HepG2 (cell line): ENCODE measurements around the gene NPC1. TPM values are rescaled to one million over a fixed set of nuclear protein-coding genes. Genes with fewer than 3 reads are reported as not detected.

Experiments
- CAMTA2 ChIP-seq: sonication (generic); formaldehyde crosslinking; IDR thresholded peaks from 2 replicates; pipeline ENCODE4 v1.4.0; 2020; ENCODE audit warnings: mild to moderate bottlenecking, missing genetic modification reagents, borderline replicate concordance
- CHD2 ChIP-seq: IDR thresholded peaks from 2 replicates; pipeline ENCODE4 v1.6.1; 2011; ENCODE audit warnings: low read depth, low read length, improper control_type of control experiment
- HDAC1 ChIP-seq: sonication (generic); formaldehyde crosslinking; IDR thresholded peaks from 2 replicates; pipeline ENCODE4 v1.5.1; 2020; ENCODE audit warnings: mild to moderate bottlenecking, missing genetic modification reagents
- HMGXB4 ChIP-seq, 2 experiments: sonication (generic) in 1 of 2; formaldehyde crosslinking in 1 of 2; IDR thresholded peaks; 2 replicates each; pipeline versions ENCODE4 v1.4.0 to v1.6.1; 2018 to 2020; ENCODE audit warnings: missing genetic modification reagents in 2 of 2, borderline replicate concordance in 1 of 2, low read depth in 1 of 2, mild to moderate bottlenecking in 1 of 2, missing biosample characterization in 1 of 2
- PCBP1 ChIP-seq: fragments of 200-400 bp; formaldehyde crosslinking; IDR thresholded peaks from 2 replicates; pipeline ENCODE4 v1.6.1; 2017; ENCODE audit warnings: mild to moderate bottlenecking, low read depth, low read length, borderline replicate concordance
- SRF ChIP-seq: IDR thresholded peaks from 2 replicates; pipeline ENCODE4 v1.6.1; 2011; ENCODE audit warnings: mild to moderate bottlenecking, low read depth, low read length, moderate library complexity
- TOE1 ChIP-seq: sonication (generic); formaldehyde crosslinking; IDR thresholded peaks from 2 replicates; pipeline ENCODE4 v1.4.0; 2020; ENCODE audit warnings: mild to moderate bottlenecking, missing genetic modification reagents
- ZBED4 ChIP-seq: sonication (generic); formaldehyde crosslinking; IDR thresholded peaks from 2 replicates; pipeline ENCODE4 v1.4.0; 2020; ENCODE audit warnings: missing genetic modification reagents, borderline replicate concordance
- ZNF382 ChIP-seq: sonication (generic); formaldehyde crosslinking; IDR thresholded peaks from 2 replicates; pipeline ENCODE4 v1.5.0; 2020; ENCODE audit warnings: missing genetic modification reagents, mild to moderate bottlenecking, borderline replicate concordance
- ZNF441 ChIP-seq: sonication (generic); formaldehyde crosslinking; IDR thresholded peaks from 2 replicates; pipeline ENCODE4 v1.7.0; 2021; ENCODE audit warnings: missing genetic modification reagents, borderline replicate concordance
- ZNF446 ChIP-seq: sonication (generic); formaldehyde crosslinking; IDR thresholded peaks from 2 replicates; pipeline ENCODE4 v1.5.0; 2020; ENCODE audit warnings: mild to moderate bottlenecking, missing genetic modification reagents
- ZSCAN5A ChIP-seq: sonication (generic); formaldehyde crosslinking; IDR thresholded peaks from 2 replicates; pipeline ENCODE4 v1.8.0; 2022; ENCODE audit warnings: mild to moderate bottlenecking, missing genetic modification reagents, borderline replicate concordance
- polyA plus RNA-seq, 8 experiments: library from polyadenylated mRNA; depleted of rRNA in 3 of 8; stranded (reverse) in 7 of 8; unstranded in 1 of 8; fragments of >200 nt; fragmentation: Illumina TruSeq in 4 of 8; extraction: Trizol in 4 of 8; gene quantifications; 2 replicates each; pipeline versions ENCODE4 v1.2.1 to v1.2.3, GENCODE V29; 2011 to 2016; ENCODE audit warnings: low read depth in 4 of 8, missing spikeins in 1 of 8, mixed read lengths in 1 of 8; ENCODE audit not compliant: insufficient read depth in 1 of 8
- total RNA-seq, 5 experiments: library from RNA; depleted of rRNA; stranded (reverse); fragments of >200 nt; fragmentation: Illumina TruSeq; extraction: Trizol; gene quantifications; 2 replicates each; pipeline ENCODE4 v1.2.3, GENCODE V29; 2016; ENCODE audit warnings: low read depth in 1 of 5

Gene NPC1
- total and polyA plus RNA-seq, 2 of the 13 experiments (the other 11 are each of a cell fraction or from before 2014, with no cell fraction given): 46.5 to 114 TPM

GRCh38 chr18:23545247-23545789 is 41.0 kb downstream of the NPC1 start (continued):
- no peak for TF ChIP-seq ZBED4 (CRISPR knock-in tag)
- no peak for TF ChIP-seq TOE1 (CRISPR knock-in tag)
- TF ChIP-seq ZNF446: no peak
- TF ChIP-seq CAMTA2 (CRISPR knock-in tag): no peak
- TF ChIP-seq ZNF382 (CRISPR knock-in tag): no peak
- no peak for TF ChIP-seq SRF
- TF ChIP-seq PCBP1: no peak
- peak; percentile 72 for TF ChIP-seq HDAC1 (CRISPR knock-in tag)
- peak; percentile 91; the same call in 1 of the 2 replicates for TF ChIP-seq ZSCAN5A (CRISPR knock-in tag)
- TF ChIP-seq ZNF441 (CRISPR knock-in tag): peak; percentile 24; the same call in 1 of the 2 replicates
- TF ChIP-seq CHD2: no peak
- no peak for TF ChIP-seq HMGXB4 (CRISPR knock-in tag; IDR thresholded peaks at IDR 0.05; ENCODE audit: borderline replicate concordance in 1 of 2, low read depth in 1 of 2)
